Activated CD4-positive, CD25-positive, alpha-beta regulatory T cell (primary cell): ENCODE data around the gene SLC25A1.

Experiments
- DNase-seq, 4 experiments: peaks; one replicate each; lab custom pipeline; 2025; lab: John Stamatoyannopoulos, UW

SLC25A1 gene

GRCh38 chr22:19180740-19181410 lies 2.3 kb upstream of the SLC25A1 start:
- DNase-seq, result no peak

GRCh38 chr22:19180234-19180633 lies 1.7 kb upstream of the SLC25A1 start:
- no peak for DNase-seq

GRCh38 chr22:19179497-19180048 lies 1.0 kb upstream of the SLC25A1 start:
- no peak for DNase-seq

- peak in 2 of 4 experiments; percentile 47 to 52 for DNase-seq
These were observed 375 bp downstream of the SLC25A1 start for GRCh38 chr22:19178065-19178656.

GRCh38 chr22:19177164-19178064 lies 1.1 kb downstream of the SLC25A1 start:
- DNase-seq, result no peak

GRCh38 chr22:19176732-19177131 lies 1.8 kb downstream of the SLC25A1 start:
- DNase-seq, result no peak

- DNase-seq, result no peak
These were observed 2.3 kb downstream of the SLC25A1 start for GRCh38 chr22:19176175-19176643.

GRCh38 chr22:19175602-19176174 lies 2.8 kb downstream of the SLC25A1 start:
- no peak for DNase-seq

- DNase-seq, result no peak
These were observed 3.4 kb downstream of the SLC25A1 start for GRCh38 chr22:19175026-19175601.

GRCh38 chr22:19174106-19175025 lies 4.2 kb downstream of the SLC25A1 start:
- no peak for DNase-seq

- no peak for DNase-seq
These were observed 5.2 kb downstream of the SLC25A1 start for GRCh38 chr22:19173047-19174035.

GRCh38 chr22:19172213-19173046 lies 6.1 kb downstream of the SLC25A1 start:
- no peak for DNase-seq

GRCh38 chr22:19169947-19170318 lies 8.6 kb downstream of the SLC25A1 start:
- no peak for DNase-seq

GRCh38 chr22:19169002-19169946 lies 9.3 kb downstream of the SLC25A1 start:
- DNase-seq, result no peak

GRCh38 chr22:19168088-19168890 lies 10.2 kb downstream of the SLC25A1 start:
- DNase-seq, result no peak

- DNase-seq, result no peak
These were observed 11.2 kb downstream of the SLC25A1 start for GRCh38 chr22:19167106-19167869.
